Stimulated activated memory B cell treated with anti-CD40 and anti-IgM and Interleukin-4, amounts not matched to agents 10 μg/mL and 1 μg/mL and 100 μg/mL, for 72 hours (primary cell): ENCODE data around the gene DNAH11.
"Not testable (repeated sequence)": the region's sequence is repeated elsewhere in the genome, so short reads cannot be mapped to it uniquely, and the experiment has no call there.

Experiments used
- ATAC-seq: fragments of 150-1000 bp; cut with Tn5 transposase; 2 replicates; pipeline ENCODE4 v1.10.0; 2021
- H3K27ac Mint-ChIP-seq: one replicate; pipeline ENCODE4 v1.8.0; 2022; ENCODE audit warnings: mild to moderate bottlenecking, mixed read lengths
- H3K27me3 Mint-ChIP-seq: one replicate; pipeline ENCODE4 v1.8.0; 2022; ENCODE audit warnings: mixed read lengths
- H3K36me3 Mint-ChIP-seq: one replicate; pipeline ENCODE4 v1.8.0; 2022; ENCODE audit warnings: mixed read lengths
- H3K4me1 Mint-ChIP-seq: one replicate; pipeline ENCODE4 v1.8.0; 2022; ENCODE audit warnings: mixed read lengths
- H3K4me3 Mint-ChIP-seq: one replicate; pipeline ENCODE4 v1.8.0; 2022; ENCODE audit warnings: mild to moderate bottlenecking, moderate library complexity, mixed read lengths
- H3K9me3 Mint-ChIP-seq: one replicate; pipeline ENCODE4 v1.8.0; 2022; ENCODE audit warnings: mixed read lengths

DNAH11 gene

GRCh38 chr7:21706131-21706530 lies 163.3 kb downstream of the DNAH11 start:
- Mint-ChIP-seq H3K4me1 (no peaks in the 10 kb centered on the region), H3K4me3 (no peak overlapping the region), H3K9me3 (no peaks in the 10 kb centered on the region), H3K27ac (no peak overlapping the region), H3K36me3 (no peaks in the 10 kb centered on the region), H3K27me3 (peaks cover 22% of the 10 kb centered on the region)
- no peak for ATAC-seq

- Mint-ChIP-seq H3K4me1 (no peaks in the 10 kb centered on the region), H3K9me3 (no peaks in the 10 kb centered on the region), H3K36me3 (no peaks in the 10 kb centered on the region), H3K4me3 (no peak overlapping the region), H3K27ac (no peak overlapping the region), H3K27me3 (peaks cover 8% of the 10 kb centered on the region)
- no peak for ATAC-seq
These were observed 164.7 kb downstream of the DNAH11 start for GRCh38 chr7:21707566-21707965.

GRCh38 chr7:21708096-21708495 lies 165.3 kb downstream of the DNAH11 start:
- ATAC-seq, result no peak
- Mint-ChIP-seq H3K9me3 (no peaks in the 10 kb centered on the region), H3K27ac (no peak overlapping the region), H3K27me3 (peaks cover 8% of the 10 kb centered on the region), H3K4me3 (no peak overlapping the region), H3K36me3 (no peaks in the 10 kb centered on the region), H3K4me1 (no peaks in the 10 kb centered on the region)

- Mint-ChIP-seq H3K36me3 (no peaks in the 10 kb centered on the region), H3K4me3 (no peak overlapping the region), H3K27me3 (peaks cover 9% of the 10 kb centered on the region), H3K27ac (no peak overlapping the region), H3K9me3 (no peaks in the 10 kb centered on the region), H3K4me1 (no peaks in the 10 kb centered on the region)
- no peak for ATAC-seq
These were observed 174.5 kb downstream of the DNAH11 start for GRCh38 chr7:21717323-21717722.

- Mint-ChIP-seq H3K36me3 (no peaks in the 10 kb centered on the region), H3K27me3 (peaks cover 9% of the 10 kb centered on the region), H3K4me3 (no peak overlapping the region), H3K27ac (no peak overlapping the region), H3K9me3 (no peaks in the 10 kb centered on the region), H3K4me1 (no peaks in the 10 kb centered on the region)
- ATAC-seq, result no peak
These were observed 175.6 kb downstream of the DNAH11 start for GRCh38 chr7:21718391-21718790.

- no peak overlapping the region for H3K27ac Mint-ChIP-seq
- no peaks in the 10 kb centered on the region for H3K4me1 Mint-ChIP-seq
- H3K9me3 Mint-ChIP-seq, result no peaks in the 10 kb centered on the region
- H3K36me3 Mint-ChIP-seq, result no peaks in the 10 kb centered on the region
- peaks cover 11% of the 10 kb centered on the region for H3K27me3 Mint-ChIP-seq
- ATAC-seq, result no peak
- no peak overlapping the region for H3K4me3 Mint-ChIP-seq
These were observed 177.0 kb downstream of the DNAH11 start for GRCh38 chr7:21719846-21720245.

- no peak for ATAC-seq
- Mint-ChIP-seq H3K4me1 (no peaks in the 10 kb centered on the region), H3K9me3 (no peaks in the 10 kb centered on the region), H3K27ac (no peak overlapping the region), H3K36me3 (no peaks in the 10 kb centered on the region), H3K27me3 (peaks cover 9% of the 10 kb centered on the region), H3K4me3 (no peak overlapping the region)
These were observed 179.5 kb downstream of the DNAH11 start for GRCh38 chr7:21722371-21722770.

GRCh38 chr7:21724562-21724961 lies 181.7 kb downstream of the DNAH11 start:
- ATAC-seq, result peak; percentile 36
- H3K4me1 Mint-ChIP-seq, result no peaks in the 10 kb centered on the region

GRCh38 chr7:21730399-21730798 lies 187.6 kb downstream of the DNAH11 start:
- H3K36me3 Mint-ChIP-seq, result no peaks in the 10 kb centered on the region
- H3K9me3 Mint-ChIP-seq, result no peaks in the 10 kb centered on the region
- no peak for ATAC-seq
- no peak overlapping the region for H3K4me3 Mint-ChIP-seq
- no peak overlapping the region for H3K27ac Mint-ChIP-seq
- H3K4me1 Mint-ChIP-seq, result no peaks in the 10 kb centered on the region
- H3K27me3 Mint-ChIP-seq, result no peaks in the 10 kb centered on the region

More at GRCh38 chr7:21724562-21724961, 181.7 kb downstream of the DNAH11 start:
- Mint-ChIP-seq H3K36me3 (no peaks in the 10 kb centered on the region), H3K4me3 (no peak overlapping the region), H3K27me3 (peaks cover 9% of the 10 kb centered on the region), H3K9me3 (no peaks in the 10 kb centered on the region), H3K27ac (no peak overlapping the region)

GRCh38 chr7:21731977-21732376 lies 189.1 kb downstream of the DNAH11 start:
- Mint-ChIP-seq H3K27me3 (no peaks in the 10 kb centered on the region), H3K27ac (no peak overlapping the region), H3K4me1 (no peaks in the 10 kb centered on the region), H3K9me3 (no peaks in the 10 kb centered on the region), H3K36me3 (no peaks in the 10 kb centered on the region), H3K4me3 (no peak overlapping the region)
- no peak for ATAC-seq

GRCh38 chr7:21732956-21733355 lies 190.1 kb downstream of the DNAH11 start:
- not testable (repeated sequence) for H3K4me3 Mint-ChIP-seq, H3K36me3 Mint-ChIP-seq, H3K27ac Mint-ChIP-seq

GRCh38 chr7:21733837-21734236 lies 191.0 kb downstream of the DNAH11 start:
- H3K4me3 Mint-ChIP-seq, result no peak overlapping the region
- no peaks in the 10 kb centered on the region for H3K4me1 Mint-ChIP-seq
- H3K9me3 Mint-ChIP-seq, result no peaks in the 10 kb centered on the region
- H3K27me3 Mint-ChIP-seq, result no peaks in the 10 kb centered on the region
- no peaks in the 10 kb centered on the region for H3K36me3 Mint-ChIP-seq
- no peak overlapping the region for H3K27ac Mint-ChIP-seq
- no peak for ATAC-seq

More at GRCh38 chr7:21732956-21733355, 190.1 kb downstream of the DNAH11 start:
- ATAC-seq, H3K9me3 Mint-ChIP-seq, H3K27me3 Mint-ChIP-seq, H3K4me1 Mint-ChIP-seq: not testable (repeated sequence)

GRCh38 chr7:21743493-21743892 lies 200.7 kb downstream of the DNAH11 start:
- ATAC-seq, result no peak
- Mint-ChIP-seq H3K4me1 (no peaks in the 10 kb centered on the region), H3K36me3 (no peaks in the 10 kb centered on the region)

GRCh38 chr7:21746949-21747348 lies 204.1 kb downstream of the DNAH11 start:
- Mint-ChIP-seq H3K9me3 (no peaks in the 10 kb centered on the region), H3K4me3 (no peak overlapping the region), H3K27me3 (no peaks in the 10 kb centered on the region), H3K36me3 (no peaks in the 10 kb centered on the region), H3K27ac (no peak overlapping the region), H3K4me1 (no peaks in the 10 kb centered on the region)
- ATAC-seq, result no peak

More at GRCh38 chr7:21743493-21743892, 200.7 kb downstream of the DNAH11 start:
- no peak overlapping the region for H3K4me3 Mint-ChIP-seq
- H3K27me3 Mint-ChIP-seq, result peaks cover 13% of the 10 kb centered on the region
- H3K9me3 Mint-ChIP-seq, result no peaks in the 10 kb centered on the region
- H3K27ac Mint-ChIP-seq, result no peak overlapping the region

- Mint-ChIP-seq H3K4me3 (no peak overlapping the region), H3K27me3 (no peaks in the 10 kb centered on the region), H3K9me3 (no peaks in the 10 kb centered on the region)
These were observed 205.0 kb downstream of the DNAH11 start for GRCh38 chr7:21747806-21748205.

GRCh38 chr7:21749378-21749777 lies 206.5 kb downstream of the DNAH11 start:
- Mint-ChIP-seq H3K36me3 (no peaks in the 10 kb centered on the region), H3K4me3 (no peak overlapping the region), H3K27ac (no peak overlapping the region), H3K4me1 (no peaks in the 10 kb centered on the region), H3K9me3 (no peaks in the 10 kb centered on the region), H3K27me3 (no peaks in the 10 kb centered on the region)
- no peak for ATAC-seq

More at GRCh38 chr7:21747806-21748205, 205.0 kb downstream of the DNAH11 start:
- ATAC-seq, result no peak
- Mint-ChIP-seq H3K36me3 (no peaks in the 10 kb centered on the region), H3K4me1 (no peaks in the 10 kb centered on the region), H3K27ac (no peak overlapping the region)

GRCh38 chr7:21753071-21753470 lies 210.2 kb downstream of the DNAH11 start:
- no peak overlapping the region for H3K27ac Mint-ChIP-seq
- H3K36me3 Mint-ChIP-seq, result no peaks in the 10 kb centered on the region
- no peaks in the 10 kb centered on the region for H3K9me3 Mint-ChIP-seq
- ATAC-seq, result no peak
- H3K27me3 Mint-ChIP-seq, result peaks cover 16% of the 10 kb centered on the region
- H3K4me3 Mint-ChIP-seq, result no peak overlapping the region
- no peaks in the 10 kb centered on the region for H3K4me1 Mint-ChIP-seq
